GM12891 (cell line): Measurements from ENCODE around the gene LOXL4.

Experiments used
- PAX5 ChIP-seq: IDR thresholded peaks from 2 replicates; pipeline ENCODE4 v1.6.1; 2011; ENCODE audit warnings: low read length, moderate library complexity, mild to moderate bottlenecking; ENCODE audit not compliant: insufficient read depth, severe bottlenecking
- POLR2A ChIP-seq: IDR thresholded peaks from 2 replicates; pipeline ENCODE4 v1.6.1; 2011; ENCODE audit warnings: low read depth, low read length, control low read depth
- POLR2AphosphoS5 ChIP-seq: IDR thresholded peaks from 2 replicates; pipeline ENCODE4 v1.6.1; 2011; ENCODE audit warnings: low read depth, low read length, control low read depth
- SPI1 ChIP-seq: IDR thresholded peaks from 2 replicates; pipeline ENCODE4 v1.6.1; 2011; ENCODE audit warnings: low read depth, low read length, control low read depth
- TAF1 ChIP-seq: IDR thresholded peaks from 2 replicates; pipeline ENCODE4 v1.6.1; 2011; ENCODE audit warnings: low read depth, low read length, control low read depth

GRCh38 chr10:98261436-98262277 is 6.3 kb downstream of the LOXL4 start:
- TF ChIP-seq TAF1 (no peak), POLR2A (no peak), SPI1 (no peak), POLR2AphosphoS5 (no peak), PAX5 (no peak)
